GM08714 (cell line): ENCODE measurements around the gene PTBP2.

Source experiments
- H3K4me3 ChIP-seq: fragments of 200-500 bp; sonication (Bioruptor generic); 2 replicates; pipeline ENCODE4 v1.5.1; 2014; ENCODE audit warnings: mild to moderate bottlenecking, low read length, inconsistent platforms
- ZNF274 ChIP-seq: IDR thresholded peaks from 2 replicates; pipeline ENCODE4 v1.6.1; 2012; ENCODE audit warnings: mild to moderate bottlenecking, low read depth, low read length

PTBP2 gene, protein sequence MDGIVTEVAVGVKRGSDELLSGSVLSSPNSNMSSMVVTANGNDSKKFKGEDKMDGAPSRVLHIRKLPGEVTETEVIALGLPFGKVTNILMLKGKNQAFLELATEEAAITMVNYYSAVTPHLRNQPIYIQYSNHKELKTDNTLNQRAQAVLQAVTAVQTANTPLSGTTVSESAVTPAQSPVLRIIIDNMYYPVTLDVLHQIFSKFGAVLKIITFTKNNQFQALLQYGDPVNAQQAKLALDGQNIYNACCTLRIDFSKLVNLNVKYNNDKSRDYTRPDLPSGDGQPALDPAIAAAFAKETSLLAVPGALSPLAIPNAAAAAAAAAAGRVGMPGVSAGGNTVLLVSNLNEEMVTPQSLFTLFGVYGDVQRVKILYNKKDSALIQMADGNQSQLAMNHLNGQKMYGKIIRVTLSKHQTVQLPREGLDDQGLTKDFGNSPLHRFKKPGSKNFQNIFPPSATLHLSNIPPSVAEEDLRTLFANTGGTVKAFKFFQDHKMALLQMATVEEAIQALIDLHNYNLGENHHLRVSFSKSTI

DNA sequence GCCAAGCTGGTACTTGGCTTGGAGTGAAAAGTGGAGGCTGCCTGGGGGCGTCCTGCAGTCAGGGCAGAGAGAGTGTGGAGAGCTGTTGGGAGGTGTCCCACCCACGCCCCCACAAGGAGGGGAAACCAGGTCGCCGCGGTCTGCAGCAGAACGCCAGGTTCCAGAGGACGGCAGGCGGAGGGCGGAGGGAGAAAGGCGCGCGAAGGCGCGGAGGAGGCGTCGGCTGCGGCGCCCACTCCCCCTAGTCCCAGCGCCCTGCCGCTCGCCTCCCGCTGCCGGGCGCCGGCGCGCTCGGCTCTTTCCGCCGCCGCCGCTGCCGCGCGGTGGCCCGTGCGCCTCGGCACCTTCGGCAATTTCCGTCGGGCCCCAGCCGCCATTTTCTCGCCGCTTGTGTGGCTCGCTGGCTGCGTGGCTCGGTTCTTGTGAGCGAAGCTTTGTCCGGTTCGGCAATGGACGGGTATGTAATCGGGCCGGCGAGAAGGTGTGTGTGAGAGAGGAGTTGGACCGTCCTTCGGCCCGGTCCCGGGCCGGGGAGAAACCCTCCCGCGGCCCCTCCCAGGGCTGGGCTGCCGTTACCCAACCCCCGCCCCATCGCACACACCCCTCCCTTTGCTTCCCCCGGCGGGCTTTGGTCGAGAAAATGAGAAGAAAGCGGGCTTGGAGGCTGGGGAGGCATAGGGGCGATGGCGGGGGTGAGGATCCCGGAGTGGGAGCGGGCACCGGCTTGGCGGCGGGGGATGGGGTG is at the start of gene PTBP2:
Gene PTBP2 (plus strand): TSS at position 369 of the 745 bp plus-strand sequence. CDS start 81 bp downstream, at position 450.
- TF ChIP-seq ZNF274, result no peak
- H3K4me3 ChIP-seq, result peak within 1 kb of the TSS; percentile 92

- no peak overlapping the region for H3K4me3 ChIP-seq
- TF ChIP-seq ZNF274, result no peak
Observed at GRCh38 chr1:96674915-96675314, 46.7 kb upstream of the PTBP2 start.

GRCh38 chr1:96682056-96682455 is 39.5 kb upstream of the PTBP2 start:
- TF ChIP-seq ZNF274, result no peak
- H3K4me3 ChIP-seq, result no peak overlapping the region

DNA sequence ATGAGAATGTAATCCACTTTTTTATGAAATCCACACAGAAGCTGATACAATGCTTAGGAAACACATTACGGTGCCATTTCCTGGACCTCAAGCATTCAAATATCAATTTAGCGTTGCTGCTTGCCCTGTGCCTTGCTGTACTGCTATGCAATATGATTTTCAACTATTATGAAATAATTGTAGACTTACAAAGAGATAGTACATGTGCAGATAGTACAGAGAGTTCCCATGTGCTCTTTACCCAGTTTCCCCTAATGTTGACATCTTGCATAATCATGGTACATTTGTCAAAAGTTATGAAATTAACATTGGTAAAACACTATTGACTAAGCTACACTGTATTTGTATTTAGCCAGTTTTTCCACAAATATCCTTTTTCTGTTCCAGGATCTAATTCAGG is 37.7 kb upstream of the PTBP2 start:
- no peak for TF ChIP-seq ZNF274

GRCh38 chr1:96684744-96685143 is 36.8 kb upstream of the PTBP2 start:
- no peak for TF ChIP-seq ZNF274
- no peak overlapping the region for H3K4me3 ChIP-seq

More for the DNA sequence above, 37.7 kb upstream of the PTBP2 start:
- H3K4me3 ChIP-seq, result no peak overlapping the region

DNA sequence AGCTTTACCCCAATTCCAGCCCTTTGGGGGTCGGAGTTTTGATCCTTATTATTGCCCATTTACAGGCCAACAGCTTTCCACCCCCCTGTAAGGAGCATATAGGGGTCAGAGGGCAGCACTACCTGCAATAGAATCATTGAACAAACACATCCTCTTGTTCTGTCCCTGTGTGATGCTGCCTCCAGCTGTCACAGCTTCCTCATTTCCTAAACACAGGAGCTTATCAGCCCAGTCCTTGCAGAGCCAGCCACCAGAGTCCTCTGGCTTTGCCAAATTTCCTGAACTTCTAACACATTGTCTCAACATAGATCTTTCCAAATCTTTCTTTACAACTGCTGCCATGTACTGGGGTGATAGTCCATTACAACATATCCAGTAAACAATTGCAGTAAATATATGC is 32.8 kb upstream of the PTBP2 start:
- TF ChIP-seq ZNF274, result no peak
- H3K4me3 ChIP-seq, result no peak overlapping the region

DNA sequence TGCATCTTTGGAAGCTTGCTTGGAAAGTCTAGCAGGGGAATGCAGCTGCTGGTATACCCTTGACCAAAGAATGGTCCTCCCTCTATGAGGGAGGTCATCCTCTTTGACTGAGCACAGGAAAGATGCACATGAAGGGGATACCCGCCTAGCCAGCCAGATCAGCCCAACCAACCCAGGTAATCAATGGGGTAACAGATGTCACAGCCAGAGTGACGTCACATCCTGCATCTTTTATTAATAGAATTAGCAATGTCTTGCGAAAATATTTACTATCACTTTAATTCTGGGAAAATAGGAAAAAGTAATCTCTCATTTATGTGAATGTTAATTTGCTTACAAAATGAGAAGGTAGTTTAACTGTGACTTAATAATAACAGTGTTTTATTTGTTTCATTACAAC is 25.6 kb upstream of the PTBP2 start:
- no peak overlapping the region for H3K4me3 ChIP-seq
- TF ChIP-seq ZNF274, result no peak

GRCh38 chr1:96698342-96698983 is 23.1 kb upstream of the PTBP2 start:
- no peak overlapping the region for H3K4me3 ChIP-seq
- no peak for TF ChIP-seq ZNF274

DNA sequence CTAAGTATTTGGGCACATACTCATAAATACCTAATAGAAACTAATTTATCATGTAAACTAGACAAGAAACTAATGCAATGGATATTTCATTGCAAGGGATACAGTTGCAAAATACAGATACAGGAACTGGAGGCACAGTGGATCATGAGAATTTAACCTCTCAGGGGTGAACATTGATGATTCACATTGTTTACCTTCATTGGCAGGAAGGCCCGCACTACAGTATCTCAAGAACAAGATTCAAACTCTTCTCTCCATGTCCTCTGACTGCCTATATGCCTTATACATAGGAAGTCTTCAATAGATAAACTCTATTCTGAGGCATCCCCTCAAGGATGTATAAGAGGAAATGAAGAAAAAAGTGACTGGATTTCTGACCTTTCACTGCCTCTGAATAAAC is 18.4 kb upstream of the PTBP2 start:
- H3K4me3 ChIP-seq, result no peak overlapping the region
- no peak for TF ChIP-seq ZNF274

DNA sequence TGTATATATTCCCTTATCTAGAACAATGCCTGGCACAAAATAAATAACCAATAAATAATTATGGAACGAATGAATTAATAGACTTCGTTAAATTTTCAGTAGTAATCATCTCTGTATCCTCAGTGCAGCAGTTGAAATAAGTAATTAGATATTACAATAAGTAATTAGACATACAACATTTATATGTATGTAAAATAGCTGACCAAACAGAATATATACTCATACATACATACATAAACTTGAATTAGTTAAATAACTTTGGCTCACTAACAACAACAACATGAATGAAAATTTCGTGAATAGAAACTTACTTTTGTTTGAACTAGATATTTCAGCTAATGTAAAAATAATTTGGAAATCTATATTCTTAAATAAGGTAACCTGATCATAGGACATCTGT is 14.6 kb upstream of the PTBP2 start:
- no peak for TF ChIP-seq ZNF274
- H3K4me3 ChIP-seq, result no peak overlapping the region

- TF ChIP-seq ZNF274, result no peak
- H3K4me3 ChIP-seq, result no peak overlapping the region
Observed at GRCh38 chr1:96708482-96708881, 13.1 kb upstream of the PTBP2 start.

- H3K4me3 ChIP-seq, result no peak overlapping the region
- no peak for TF ChIP-seq ZNF274
Observed at GRCh38 chr1:96710708-96711477, 10.7 kb upstream of the PTBP2 start.

GRCh38 chr1:96713649-96714048 is 7.9 kb upstream of the PTBP2 start:
- TF ChIP-seq ZNF274, result no peak
- no peak overlapping the region for H3K4me3 ChIP-seq

DNA sequence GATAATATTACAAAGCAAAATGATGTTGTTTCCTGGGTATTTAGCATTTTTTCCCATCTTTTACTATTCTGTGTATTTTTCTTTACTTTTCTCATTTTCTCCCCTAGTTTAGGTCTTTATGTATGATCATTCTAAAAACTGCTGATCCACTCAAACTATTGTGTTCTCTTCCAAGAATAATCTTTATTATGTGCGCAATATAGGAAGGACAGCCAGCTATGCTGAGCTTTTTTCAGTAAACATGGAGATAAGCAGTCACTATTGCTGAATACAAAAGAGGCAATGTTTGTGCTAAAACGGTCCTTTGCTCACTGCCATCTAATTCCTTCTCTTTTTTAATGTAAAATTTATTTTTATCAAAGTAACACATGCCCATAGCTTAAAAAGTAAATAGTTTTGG is 6.7 kb upstream of the PTBP2 start:
- no peak for TF ChIP-seq ZNF274
- H3K4me3 ChIP-seq, result no peak overlapping the region
